Stimulated activated CD8-positive, alpha-beta memory T cell treated with anti-CD3 and anti-CD28 coated beads, Interleukin-15, amount 100 ng/mL, for 48 hours (primary cell): ENCODE measurements around the gene WFS1.

Experiments used
- DNase-seq, 2 donors: peaks; one replicate each; pipeline ENCODE4 v3.0.0-alpha.2; 2020; ENCODE audit warnings: low read depth in 2 of 2

The WFS1 gene

GRCh38 chr4:6325788-6326290 lies 56.2 kb downstream of the WFS1 start:
- DNase-seq = no peak

GRCh38 chr4:6326312-6327060 lies 56.8 kb downstream of the WFS1 start:
- no peak for DNase-seq

GRCh38 chr4:6327220-6327917 lies 57.7 kb downstream of the WFS1 start:
- DNase-seq = peak; percentile 60 to 64

GRCh38 chr4:6328526-6328925 lies 58.9 kb downstream of the WFS1 start:
- no peak for DNase-seq

DNA sequence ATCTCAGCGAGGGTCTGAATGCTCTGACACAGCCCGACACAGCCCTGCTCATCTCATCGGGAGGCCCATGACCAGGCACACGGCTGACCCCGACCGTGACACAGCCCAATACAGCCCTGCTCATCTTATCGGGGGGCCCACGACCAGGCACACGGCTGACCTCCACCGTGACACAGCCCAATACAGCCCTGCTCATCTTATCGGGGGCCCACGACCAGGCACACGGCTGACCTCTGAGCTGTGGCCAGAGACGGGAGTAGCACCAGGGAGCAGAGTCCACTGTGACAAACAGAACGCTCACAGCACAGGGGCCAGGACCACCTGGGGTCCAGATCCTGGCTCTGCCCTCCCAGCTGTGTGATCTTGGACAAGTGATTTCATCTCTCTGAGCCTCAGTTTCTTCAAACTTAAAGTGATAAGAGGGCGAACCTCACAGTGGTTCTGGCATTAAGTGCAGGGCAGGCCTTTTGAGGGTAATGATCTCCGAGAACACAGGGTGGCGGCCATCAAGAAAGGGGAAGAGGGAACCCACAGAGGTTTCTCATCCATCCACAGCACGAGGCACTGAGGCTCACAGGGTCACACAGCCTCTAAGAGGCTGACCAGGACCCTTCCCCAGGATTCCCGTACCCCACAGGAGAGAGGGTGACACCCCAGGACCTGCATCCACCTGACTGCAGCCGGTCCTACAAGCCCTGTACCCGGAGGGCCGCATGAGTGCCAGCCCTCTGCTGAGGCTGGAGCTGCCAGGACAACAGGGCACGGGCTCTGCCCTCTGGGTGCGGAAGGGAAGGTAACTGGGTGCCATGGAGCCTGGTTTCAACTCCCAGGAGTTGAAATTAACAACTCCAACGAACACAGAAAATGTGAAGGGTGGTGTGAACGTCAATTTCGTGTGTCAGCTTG lies 60.1 kb downstream of the WFS1 start:
- no peak for DNase-seq

GRCh38 chr4:6330384-6330767 lies 60.7 kb downstream of the WFS1 start:
- DNase-seq = no peak

DNA sequence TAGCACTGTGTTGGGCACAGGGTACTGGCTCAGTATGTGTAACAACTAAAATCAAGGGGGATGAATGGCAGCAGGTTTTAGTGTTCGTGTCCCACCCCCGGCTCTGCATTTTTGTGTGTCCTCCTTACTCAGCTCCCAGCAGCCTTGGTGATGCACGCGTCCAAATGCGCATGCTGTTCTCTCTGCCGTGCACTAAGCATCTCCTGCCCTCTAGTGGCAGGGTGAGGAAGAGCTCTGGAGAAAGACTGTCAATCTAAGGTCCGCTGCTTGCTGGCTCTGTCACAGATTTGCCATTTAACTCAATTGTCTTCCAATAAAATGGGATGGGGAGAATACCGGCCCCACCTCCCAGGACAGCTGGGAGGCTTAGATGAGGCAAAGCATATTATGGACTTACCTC lies 61.4 kb downstream of the WFS1 start:
- DNase-seq = no peak

DNA sequence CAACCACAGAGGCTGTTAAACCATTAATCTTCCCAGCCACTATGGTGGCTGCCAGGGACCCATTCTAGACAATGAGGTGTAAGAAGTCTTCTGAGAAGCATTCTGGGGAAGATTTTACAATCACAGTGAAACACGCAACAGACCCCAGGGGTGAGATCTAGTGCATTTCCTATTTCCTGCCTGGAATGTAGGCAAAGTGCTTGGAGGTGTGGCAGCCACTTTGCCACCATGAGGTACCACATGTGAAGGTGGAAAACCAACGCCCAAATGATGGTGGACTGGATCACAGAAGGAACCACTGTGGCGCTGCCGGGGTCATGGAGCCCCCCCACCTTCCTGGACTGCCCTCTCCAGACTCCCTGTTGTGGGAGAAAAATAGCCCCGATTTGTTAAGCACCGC lies 61.8 kb downstream of the WFS1 start:
- DNase-seq = no peak

GRCh38 chr4:6332042-6332668 lies 62.5 kb downstream of the WFS1 start:
- no peak for DNase-seq

- no peak for DNase-seq
Observed at GRCh38 chr4:6332669-6333050, 63.0 kb downstream of the WFS1 start.

GRCh38 chr4:6333301-6334202 lies 63.9 kb downstream of the WFS1 start:
- no peak for DNase-seq

DNA sequence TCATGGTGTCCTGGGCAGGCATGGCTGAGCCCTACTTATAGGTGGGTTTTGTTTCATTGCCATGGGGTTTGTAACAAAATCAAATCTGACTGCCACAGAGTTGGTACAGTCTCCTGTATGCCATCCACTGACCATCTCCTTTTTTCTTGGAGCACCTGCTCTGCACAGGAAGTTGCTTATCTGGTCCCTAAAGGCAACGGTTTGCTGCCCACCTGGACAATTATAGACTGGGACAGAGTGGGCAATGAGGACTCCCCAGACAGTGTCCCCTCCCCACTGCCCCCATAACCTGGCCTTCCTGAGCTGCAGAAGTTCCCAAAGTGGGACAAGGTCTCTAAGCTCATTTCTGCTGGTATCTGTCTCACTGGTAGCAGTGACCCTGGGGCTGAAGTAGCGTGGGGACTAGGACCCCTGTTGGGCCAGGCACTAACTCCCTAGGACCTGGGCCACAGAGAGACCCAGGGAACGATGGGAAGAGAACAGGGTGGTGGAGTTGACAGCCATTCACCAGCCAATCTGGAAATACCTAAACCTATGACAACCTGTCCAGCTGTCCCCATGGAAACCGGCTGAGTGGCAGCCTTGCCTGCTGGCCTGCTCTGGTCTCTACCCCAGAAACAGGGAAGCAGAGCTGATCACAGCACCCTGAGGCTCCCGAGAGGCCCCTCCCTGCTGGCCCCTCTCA lies 64.7 kb downstream of the WFS1 start:
- no peak for DNase-seq

GRCh38 chr4:6335040-6335590 lies 65.5 kb downstream of the WFS1 start:
- DNase-seq = no peak

DNA sequence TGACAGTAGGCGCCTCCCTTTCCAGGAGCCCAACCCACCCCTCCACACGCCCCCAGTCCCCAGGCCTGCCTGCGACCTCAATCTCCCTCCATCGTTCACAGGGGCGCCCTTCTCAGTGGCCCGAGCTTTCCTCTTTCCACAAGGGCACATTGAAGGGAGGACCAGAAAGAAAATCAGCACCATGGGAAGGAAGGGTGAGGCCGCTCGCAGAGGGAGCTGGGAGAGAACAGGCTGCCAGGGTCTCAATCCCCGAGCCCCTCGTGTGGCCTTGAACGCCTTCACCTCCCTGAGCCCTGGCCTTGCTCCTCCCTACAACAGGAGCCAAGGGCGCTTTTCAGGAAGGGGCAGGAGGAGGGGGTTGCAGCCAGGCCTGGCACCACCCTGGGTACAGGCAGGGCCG lies 66.5 kb downstream of the WFS1 start:
- DNase-seq = no peak

DNA sequence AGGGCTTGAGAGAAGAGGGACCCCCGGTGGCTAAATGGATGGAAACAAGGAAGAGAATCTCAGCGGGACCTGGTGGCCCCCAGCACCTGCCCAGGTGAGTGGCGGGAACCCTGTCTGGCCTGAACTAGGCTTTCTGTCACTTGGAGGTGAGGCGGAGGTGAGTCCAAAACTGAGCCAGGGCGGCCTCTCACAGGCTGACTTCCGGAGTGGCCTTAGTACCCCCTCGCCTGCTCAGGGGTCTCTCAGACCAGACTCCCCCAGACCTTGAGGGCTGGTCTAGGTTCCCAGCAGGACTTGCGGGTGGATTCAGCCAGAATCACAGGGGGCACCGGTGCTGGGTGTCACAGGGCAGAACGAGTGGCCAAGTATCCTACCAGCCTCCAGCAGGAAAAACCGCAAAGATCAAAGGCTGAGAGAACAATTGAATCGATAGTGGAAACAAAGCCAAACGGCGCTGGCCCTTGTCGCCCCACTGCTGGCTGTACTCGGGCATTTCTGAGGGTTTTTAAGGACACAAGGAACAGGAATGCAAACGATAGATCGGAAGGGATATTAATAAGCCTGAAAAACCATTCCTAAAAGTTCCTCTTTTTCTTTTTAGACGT lies 67.8 kb downstream of the WFS1 start:
- DNase-seq = no peak

- no peak for DNase-seq
Observed at GRCh38 chr4:6338175-6338950, 68.7 kb downstream of the WFS1 start.

DNA sequence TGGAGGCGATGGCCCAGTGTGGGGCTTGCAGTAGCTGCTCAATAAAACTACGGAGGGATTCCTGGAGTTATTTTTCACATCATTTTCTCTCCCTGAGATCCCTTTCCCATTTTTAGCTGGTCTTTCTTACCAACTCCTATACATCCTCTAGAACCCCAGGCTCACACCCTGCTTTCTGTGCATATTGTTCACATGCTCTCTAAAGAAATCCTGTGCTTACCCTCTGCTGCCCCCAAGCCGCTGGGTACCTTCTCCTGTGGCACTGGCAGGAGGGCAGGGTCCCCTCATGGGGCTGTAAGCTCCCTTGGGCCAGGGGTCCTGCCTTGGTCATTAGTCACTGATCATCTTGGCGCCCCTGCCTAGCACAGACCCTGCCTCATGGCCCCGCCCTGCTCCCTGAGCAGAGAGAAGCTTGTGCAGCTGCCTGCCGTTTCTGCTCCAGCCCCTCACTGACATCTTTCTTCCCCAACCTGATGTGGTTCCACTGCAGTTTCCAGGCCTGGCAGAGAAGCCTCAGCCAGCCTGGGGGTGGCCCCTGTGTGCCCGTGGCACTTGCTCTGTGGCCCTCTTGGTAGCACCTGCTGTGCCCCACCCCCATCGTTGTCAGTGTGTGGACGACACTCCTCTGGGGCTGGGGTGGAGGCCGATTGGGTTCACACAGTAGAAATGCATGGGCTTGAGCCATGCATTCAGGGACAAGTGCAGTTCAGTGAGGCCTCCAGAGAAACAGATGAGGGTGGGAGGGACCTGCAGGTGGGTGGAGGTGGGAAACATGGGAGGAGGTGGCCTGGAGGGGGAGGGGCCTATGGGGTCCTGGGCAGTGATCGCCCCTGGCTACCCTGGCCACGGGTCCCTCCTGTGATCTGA lies 69.5 kb downstream of the WFS1 start:
- DNase-seq = no peak
